ENCODE measurements around the gene EFCAB8.

The EFCAB8 gene

GRCh38 chr20:32872266-32872665 lies 13.5 kb downstream of the EFCAB8 start:
- DNase-seq (ENCODE audit: low read depth), result no peak
- TF ChIP-seq MAX (IDR thresholded peaks at IDR 0.05; ENCODE audit: low read depth, low read length), result no peak
- TF ChIP-seq MYC (IDR thresholded peaks at IDR 0.05; ENCODE audit: low read depth, low read length), result no peak
- no peak for TF ChIP-seq POLR2A (IDR thresholded peaks at IDR 0.05; ENCODE audit: extremely low read depth, insufficient read length)
- TF ChIP-seq CTCF (IDR thresholded peaks at IDR 0.05; ENCODE audit: low read depth, low read length), result no peak
- H3K4me3 ChIP-seq (ENCODE audit: low read depth, low read length), result no peak overlapping the region

- TF ChIP-seq MYC (IDR thresholded peaks at IDR 0.05; ENCODE audit: low read depth, low read length) (no peak), POLR2A (IDR thresholded peaks at IDR 0.05; ENCODE audit: extremely low read depth, insufficient read length) (no peak), MAX (IDR thresholded peaks at IDR 0.05; ENCODE audit: low read depth, low read length) (no peak), CTCF (IDR thresholded peaks at IDR 0.05; ENCODE audit: low read depth, low read length) (no peak)
- H3K4me3 ChIP-seq (ENCODE audit: low read depth, low read length), result no peak overlapping the region
- no peak for DNase-seq (ENCODE audit: low read depth)
These were observed 16.9 kb downstream of the EFCAB8 start for GRCh38 chr20:32875673-32876072.

GRCh38 chr20:32877507-32877906 lies 18.8 kb downstream of the EFCAB8 start:
- H3K4me3 ChIP-seq (ENCODE audit: low read depth, low read length), result no peak overlapping the region
- TF ChIP-seq CTCF (IDR thresholded peaks at IDR 0.05; ENCODE audit: low read depth, low read length) (no peak), POLR2A (IDR thresholded peaks at IDR 0.05; ENCODE audit: extremely low read depth, insufficient read length) (no peak), MAX (IDR thresholded peaks at IDR 0.05; ENCODE audit: low read depth, low read length) (no peak), MYC (IDR thresholded peaks at IDR 0.05; ENCODE audit: low read depth, low read length) (no peak)
- no peak for DNase-seq (ENCODE audit: low read depth)

- no peak for DNase-seq (ENCODE audit: low read depth)
- no peak overlapping the region for H3K4me3 ChIP-seq (ENCODE audit: low read depth, low read length)
- TF ChIP-seq MYC (IDR thresholded peaks at IDR 0.05; ENCODE audit: low read depth, low read length) (no peak), CTCF (IDR thresholded peaks at IDR 0.05; ENCODE audit: low read depth, low read length) (no peak), POLR2A (IDR thresholded peaks at IDR 0.05; ENCODE audit: extremely low read depth, insufficient read length) (no peak), MAX (IDR thresholded peaks at IDR 0.05; ENCODE audit: low read depth, low read length) (no peak)
These were observed 20.1 kb downstream of the EFCAB8 start for GRCh38 chr20:32878820-32879219.

GRCh38 chr20:32879538-32879937 lies 20.8 kb downstream of the EFCAB8 start:
- TF ChIP-seq POLR2A (IDR thresholded peaks at IDR 0.05; ENCODE audit: extremely low read depth, insufficient read length) (no peak), CTCF (IDR thresholded peaks at IDR 0.05; ENCODE audit: low read depth, low read length) (no peak), MAX (IDR thresholded peaks at IDR 0.05; ENCODE audit: low read depth, low read length) (no peak), MYC (IDR thresholded peaks at IDR 0.05; ENCODE audit: low read depth, low read length) (no peak)
- DNase-seq (ENCODE audit: low read depth), result no peak
- no peak overlapping the region for H3K4me3 ChIP-seq (ENCODE audit: low read depth, low read length)

- DNase-seq (ENCODE audit: low read depth), result no peak
- TF ChIP-seq POLR2A (IDR thresholded peaks at IDR 0.05; ENCODE audit: extremely low read depth, insufficient read length) (no peak), MAX (IDR thresholded peaks at IDR 0.05; ENCODE audit: low read depth, low read length) (no peak), MYC (IDR thresholded peaks at IDR 0.05; ENCODE audit: low read depth, low read length) (no peak), CTCF (IDR thresholded peaks at IDR 0.05; ENCODE audit: low read depth, low read length) (no peak)
- H3K4me3 ChIP-seq (ENCODE audit: low read depth, low read length), result no peak overlapping the region
These were observed 21.9 kb downstream of the EFCAB8 start for GRCh38 chr20:32880635-32881034.

Measured in NB4 (cell line).